ENCODE results near the gene TCFL5.

TCFL5 gene

DNA sequence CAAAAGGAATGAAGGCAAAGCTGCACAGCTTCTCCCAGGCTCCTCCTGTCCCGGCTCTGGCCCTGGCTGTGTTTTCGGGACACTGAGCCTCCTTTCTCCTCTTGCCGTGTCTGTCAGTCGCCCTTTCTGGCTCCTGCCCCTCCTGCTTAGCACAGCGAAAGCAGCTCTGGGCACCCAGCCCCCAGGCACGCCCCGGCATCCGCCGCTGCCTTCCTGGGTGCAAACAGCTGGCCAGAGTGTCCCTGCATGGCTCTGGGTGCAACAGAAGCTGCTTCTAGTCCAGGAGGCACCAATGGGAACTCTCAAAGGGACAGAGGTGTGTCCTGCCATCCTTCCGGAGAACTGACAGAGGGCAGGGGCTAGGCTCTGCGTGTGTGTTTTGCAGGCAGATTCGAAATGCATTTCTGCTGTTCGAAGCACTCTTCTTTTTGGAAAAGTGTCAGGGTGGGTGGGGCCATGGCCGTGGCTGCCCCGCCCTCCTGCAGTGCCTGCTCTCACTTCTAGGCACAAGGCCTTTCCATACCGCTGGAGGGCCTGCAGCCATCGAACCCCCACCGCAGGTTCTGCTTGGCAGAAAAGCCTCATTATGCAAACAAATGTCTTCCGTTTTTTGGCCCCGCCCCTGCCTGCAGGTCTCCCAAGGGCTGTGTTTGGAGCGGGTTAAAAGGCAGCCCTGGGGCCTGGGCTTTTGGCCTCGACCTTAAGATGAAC is 29.3 kb downstream of the TCFL5 start:
- DNase-seq, result peak; percentile 17

DNA sequence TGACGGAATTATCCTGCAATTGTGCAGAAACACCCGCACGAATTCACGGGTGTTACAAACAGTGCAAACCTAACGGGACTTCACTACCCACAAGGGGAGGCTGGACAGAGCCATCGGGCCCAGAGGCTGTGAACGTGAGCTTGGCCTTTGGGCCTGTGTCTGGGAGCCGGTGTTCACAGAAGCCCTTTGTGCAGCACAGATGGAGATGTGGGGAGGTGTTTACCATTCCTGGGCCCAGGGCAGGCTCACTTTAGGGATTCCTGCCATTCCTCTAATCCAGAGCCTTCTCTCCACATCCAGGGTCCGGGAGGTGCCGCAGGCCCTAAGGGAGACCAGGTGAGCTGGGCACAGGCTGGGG is 29.8 kb downstream of the TCFL5 start:
- DNase-seq, result no peak

DNA sequence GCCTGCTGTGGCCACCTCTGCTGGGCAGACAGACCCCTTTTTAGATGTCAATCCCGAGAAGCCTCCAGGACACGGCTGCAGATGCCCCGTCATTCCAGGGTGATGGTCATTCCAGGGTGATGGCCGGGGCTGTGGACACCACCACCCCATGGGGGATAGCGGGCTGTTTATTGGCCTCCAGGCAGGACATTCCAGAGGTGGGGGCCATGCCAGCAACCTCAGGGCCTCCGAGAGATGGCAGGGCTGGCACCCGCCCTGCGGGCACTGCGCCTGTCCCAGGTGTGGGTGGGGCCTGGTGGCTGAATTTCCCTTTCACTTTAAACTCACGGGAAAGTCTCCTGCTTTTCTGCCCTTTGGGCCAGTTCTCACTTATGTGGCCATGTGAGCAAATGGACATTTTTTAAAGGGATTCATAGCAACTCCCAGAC is 30.2 kb downstream of the TCFL5 start:
- DNase-seq, result no peak

DNA sequence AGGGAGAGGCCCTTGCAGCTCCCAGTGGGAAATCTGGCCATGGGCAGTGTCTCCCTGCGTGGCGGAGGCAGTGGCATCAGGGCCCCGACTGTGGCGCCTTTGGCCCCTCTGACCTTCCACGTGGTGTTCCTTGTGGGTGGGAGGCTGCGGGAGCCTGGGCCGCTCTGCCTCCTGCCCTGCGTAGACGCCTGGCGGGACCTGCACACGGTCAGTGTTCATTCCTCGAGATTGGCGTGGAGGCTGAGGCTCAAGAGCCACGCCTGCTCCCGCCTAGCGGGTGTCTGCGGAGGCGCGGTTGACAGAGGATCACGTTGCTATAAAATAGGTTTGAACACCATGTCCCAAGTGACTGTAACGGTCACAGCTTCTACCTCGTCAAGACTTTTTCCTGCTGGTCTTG is 30.8 kb downstream of the TCFL5 start:
- no peak for DNase-seq

DNA sequence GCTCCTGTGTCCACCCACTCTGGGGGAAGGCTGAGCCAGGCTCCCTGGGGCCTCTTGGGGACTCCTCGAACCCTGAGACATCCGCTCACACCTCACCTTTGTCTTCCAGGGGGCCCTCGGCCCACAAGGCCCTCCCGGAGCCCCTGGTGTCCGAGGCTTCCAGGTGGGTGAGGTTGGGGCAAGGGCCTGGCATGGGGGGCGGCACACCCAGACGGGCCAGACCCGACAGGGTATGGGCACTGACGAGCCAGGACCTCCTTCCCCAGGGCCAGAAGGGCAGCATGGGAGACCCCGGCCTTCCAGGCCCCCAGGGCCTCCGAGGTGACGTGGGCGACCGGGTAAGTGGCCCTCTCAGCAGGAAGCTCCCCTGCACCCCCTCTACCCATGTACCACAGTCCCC is 31.4 kb downstream of the TCFL5 start:
- DNase-seq, result no peak

DNA sequence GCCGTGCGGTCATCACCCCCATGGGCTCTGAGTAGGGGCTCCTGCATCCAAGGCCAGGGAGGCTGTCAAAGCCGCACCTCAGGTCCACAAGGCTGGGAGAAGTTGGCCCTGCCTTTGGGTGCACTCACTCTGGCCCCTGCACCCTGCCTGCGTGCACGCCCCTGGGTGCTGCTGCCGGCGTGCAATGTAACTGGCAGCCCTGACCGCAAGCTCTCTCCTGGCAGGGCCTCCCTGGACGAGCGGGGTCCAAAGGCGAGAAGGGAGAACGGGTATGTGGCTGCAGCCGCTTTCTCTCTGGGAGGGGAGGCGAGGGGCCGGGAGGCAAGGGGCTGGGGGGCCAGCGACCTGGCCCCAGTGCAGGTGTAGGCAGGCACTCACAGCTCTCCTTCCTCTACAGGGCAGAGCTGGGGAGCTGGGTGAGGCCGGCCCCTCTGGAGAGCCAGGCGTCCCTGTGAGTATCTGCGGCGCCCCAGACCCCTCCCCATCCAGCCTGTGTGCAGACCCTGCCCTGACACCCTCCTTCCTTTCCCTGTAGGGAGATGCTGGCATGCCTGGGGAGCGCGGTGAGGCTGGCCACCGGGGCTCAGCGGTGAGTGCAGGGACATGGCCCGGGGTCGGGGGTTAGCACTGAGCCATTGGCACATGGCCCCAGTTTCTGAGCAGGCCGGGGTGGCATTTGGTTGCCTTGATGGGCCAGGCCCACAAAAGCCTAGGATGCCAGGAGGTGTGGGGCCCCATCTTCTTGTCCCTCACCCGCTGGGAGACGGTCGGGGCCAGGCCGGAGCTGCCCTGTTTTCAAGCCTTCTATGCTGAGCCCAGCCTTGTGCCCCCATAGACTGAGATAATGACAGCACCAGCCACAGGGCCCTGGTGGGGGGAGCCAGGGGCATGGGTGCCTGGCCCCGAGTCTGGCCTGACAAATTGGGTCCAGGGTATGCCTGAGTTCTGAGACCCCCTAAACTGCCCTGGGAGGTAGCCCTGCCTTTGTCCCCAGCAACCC is 32.1 kb downstream of the TCFL5 start:
- no peak for DNase-seq

DNA sequence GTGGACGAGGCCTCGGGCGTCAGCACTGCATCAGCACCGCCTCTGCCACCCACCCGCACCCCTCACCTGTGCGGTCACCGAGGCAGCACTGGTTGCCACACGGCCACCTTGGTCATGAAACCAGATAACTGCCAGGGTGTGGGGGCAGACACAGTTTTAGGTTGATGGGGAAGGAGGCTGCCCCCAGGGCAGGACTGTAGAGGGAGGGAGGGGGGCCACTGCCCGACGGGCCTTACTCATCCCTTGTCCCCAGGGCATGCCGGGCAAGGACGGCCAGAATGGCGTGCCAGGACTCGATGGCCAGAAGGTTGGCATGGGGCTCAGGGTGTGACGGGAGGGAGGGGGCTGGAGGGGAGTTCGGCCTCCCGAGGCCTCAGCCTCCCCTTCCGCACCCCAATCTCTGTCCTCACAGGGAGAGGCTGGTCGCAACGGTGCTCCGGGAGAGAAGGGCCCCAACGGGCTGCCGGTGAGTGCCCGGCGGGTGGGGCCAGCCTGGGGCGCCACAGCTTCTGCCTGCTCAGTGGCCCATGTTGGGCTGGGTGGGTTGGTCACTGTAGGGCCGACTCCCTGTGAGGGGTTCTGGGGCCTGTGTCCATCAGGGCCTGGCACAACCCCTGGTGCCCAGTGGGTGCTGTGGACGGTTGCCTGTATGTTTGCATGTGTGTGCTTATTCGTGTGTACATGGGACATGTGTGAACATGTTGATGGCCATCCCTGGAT is 33.0 kb downstream of the TCFL5 start:
- no peak for DNase-seq

DNA sequence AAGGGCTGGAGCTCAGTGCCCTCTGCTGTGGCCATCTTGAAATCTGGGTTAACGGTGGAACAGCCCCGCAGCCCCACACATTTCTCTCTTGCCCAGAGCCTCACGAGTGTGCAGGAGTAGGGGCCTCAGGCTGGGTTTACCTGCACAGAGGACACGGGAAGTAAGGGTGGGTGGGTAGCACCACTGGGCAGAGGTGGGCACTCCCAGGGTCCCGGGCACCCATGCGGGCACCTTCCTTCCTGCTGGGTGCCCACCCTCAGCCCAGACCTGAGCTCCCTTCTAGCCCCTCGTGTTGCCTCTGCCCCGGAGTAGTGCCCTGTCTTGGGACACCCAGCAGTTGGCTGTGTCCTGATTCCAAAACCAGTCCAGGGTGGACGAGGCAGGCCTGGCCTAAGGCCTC is 33.6 kb downstream of the TCFL5 start:
- no peak for DNase-seq

DNA sequence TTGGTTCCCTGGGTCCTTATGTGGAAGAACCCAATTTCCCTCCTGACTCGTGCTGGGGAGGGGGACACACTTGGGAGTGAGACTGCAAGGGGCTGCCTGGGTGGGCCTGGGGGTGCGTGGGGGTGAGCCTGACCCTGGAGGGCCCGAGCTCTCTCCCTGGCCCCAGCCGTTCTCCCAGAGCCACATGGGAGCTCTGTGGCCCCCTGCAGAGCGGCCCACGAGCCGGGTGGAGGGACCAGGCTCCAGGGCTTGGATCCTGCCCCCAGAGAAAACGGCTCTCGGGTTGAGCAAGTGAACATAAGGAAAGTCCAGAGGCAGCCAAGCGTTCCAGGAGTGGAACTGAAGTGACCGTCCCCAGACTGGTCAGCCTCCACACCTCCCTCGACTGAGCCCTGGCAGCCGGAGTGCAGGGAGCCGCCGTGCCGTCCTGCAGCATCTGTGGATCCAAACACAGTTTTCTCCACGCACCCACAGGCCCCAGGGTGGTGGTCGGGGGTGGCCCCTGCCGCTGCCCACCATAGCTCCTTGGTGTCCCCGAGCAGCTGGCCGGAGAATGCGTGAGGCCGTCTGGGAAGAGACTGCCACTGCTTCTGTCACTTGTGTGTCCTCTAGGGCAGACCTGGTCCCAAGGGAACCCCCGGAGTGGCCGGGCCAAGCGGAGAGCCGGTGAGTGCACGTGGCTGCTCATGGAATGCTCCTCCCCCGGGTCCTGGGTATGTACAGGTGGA is 34.1 kb downstream of the TCFL5 start:
- DNase-seq, result no peak

DNA sequence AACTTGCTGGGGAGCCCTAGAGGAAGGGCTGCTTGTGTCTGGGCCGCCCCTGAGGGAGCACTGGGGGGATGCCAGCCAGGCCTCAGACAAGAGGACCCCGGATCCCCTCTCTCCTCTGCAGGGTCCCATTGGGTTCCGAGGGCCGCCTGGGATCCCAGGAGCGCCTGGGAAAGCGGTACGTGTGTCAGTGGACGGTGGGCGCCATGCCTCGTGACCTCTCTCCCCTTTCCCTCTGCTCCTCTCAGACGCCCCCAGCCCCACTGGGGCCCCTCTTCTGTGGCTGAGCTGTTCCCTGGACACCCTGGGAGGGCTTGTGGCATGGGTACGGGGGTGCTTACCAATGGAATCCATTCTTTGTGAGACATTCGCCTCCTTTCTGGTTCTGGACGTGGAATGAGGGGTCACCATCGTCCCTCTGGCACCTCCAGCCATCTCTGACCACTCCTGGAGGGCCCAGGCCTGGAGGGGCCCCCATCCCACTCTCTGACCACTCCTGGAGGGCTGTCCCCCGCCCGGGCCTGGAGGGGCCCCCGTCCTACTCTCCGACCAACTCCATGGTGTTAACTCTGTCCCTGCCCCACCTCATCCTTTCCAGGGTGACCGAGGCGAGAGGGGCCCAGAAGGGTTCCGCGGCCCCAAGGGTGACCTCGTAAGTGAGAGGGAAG is 34.8 kb downstream of the TCFL5 start:
- DNase-seq, result no peak

DNA sequence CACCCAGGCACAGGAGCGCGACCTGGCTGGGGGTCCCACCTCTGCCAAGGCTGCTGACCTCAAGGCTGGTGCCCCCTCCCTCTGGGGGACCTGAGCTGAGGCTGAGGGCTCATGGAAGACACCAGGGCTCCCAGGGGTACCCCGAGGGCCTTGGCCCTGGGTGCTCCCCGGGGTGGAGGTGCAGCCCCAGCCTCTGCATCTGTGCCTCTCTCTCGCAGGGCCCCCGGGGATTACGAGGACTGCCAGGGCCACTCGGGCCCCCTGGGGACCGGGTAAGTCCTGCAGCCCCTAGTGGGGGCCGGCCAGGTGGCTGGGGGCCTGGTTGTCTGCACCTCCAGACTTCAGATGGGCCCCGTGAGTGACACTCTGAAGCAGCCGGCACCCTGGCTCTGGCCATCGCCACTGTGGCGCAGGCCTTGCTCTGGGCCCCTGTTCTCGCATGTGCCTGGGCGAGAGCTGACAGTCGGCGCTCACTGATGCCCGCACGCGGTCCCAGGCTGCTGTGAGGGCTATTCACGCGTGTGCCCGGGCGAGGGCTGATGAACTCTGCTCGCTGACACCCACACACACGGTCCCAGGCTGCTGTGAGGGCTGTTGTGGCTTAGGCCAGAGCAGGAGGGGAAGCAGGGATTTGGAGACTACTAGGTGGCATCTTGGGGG is 35.5 kb downstream of the TCFL5 start:
- DNase-seq, result no peak

DNA sequence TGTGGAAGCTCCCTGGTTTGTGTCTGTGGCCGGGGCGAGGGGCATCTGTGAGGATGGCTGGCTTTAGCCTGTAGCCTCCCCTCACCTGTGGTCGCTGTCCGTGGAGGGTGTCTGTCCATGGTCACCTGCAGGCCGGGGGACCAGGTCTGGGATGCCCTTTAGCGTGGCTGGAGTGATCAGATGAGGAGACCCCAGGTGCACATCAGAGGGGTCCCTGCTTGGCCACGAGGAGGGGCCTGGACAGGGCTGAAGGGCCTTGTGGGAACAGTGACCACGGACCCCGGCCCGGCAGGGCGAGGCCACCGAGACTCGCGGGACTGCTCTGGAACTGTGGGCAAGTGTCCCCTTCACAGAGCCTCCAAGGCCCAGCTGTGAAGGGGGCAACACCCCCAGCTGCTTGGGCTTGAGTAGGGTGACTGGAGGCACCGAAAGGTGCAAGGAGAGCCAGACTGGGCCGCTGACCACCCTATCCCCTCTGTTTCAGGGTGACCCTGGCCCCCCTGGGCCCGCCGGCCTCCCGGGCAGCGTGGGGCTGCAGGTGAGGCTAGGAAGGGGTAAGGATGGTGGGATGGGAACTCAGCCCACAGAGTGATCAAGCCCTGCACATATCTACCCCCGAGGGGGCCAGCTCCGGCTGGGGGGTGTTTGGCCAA is 36.2 kb downstream of the TCFL5 start:
- no peak for DNase-seq

DNA sequence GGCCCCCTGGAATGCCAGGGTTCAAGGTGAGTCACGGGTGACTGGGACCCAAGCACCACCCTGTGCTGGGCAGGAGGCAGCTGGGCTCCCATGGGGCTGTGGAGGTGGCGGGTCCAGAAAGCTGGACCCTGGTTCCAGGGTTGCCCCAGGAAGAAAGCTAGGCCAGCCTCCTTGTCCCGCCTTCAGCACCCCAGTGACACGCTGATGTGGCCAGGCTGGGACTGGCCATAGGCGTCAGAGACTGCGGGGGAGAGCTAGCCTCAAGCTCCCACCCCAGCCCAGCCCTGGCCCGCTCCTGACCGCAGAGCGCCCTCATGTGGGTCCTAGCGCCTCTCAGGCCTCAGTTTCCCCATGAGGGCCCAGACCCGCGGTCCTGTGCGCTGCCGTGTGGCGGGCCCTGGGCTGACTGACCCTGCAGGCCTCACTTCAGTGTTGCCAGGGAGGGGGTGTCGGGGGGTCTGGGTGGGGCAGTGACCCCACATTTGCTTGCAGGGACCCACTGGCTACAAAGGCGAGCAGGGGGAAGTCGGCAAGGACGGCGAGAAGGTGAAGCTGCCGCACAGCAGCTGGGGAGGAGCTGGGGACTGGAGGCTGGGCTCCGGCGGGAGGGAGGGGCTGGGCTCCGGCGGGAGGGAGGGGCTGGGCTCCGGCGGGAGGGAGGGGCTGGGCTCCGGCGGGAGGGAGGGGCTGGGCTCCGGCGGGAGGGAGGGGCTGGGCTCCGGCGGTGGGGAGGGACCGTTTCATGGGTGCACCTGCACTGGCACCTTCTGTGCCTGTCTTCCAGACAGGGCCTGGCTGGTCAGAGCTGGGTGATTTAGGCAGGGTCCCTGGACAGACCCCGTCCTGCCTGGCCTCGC is 36.9 kb downstream of the TCFL5 start:
- peak; percentile 36 for DNase-seq

DNA sequence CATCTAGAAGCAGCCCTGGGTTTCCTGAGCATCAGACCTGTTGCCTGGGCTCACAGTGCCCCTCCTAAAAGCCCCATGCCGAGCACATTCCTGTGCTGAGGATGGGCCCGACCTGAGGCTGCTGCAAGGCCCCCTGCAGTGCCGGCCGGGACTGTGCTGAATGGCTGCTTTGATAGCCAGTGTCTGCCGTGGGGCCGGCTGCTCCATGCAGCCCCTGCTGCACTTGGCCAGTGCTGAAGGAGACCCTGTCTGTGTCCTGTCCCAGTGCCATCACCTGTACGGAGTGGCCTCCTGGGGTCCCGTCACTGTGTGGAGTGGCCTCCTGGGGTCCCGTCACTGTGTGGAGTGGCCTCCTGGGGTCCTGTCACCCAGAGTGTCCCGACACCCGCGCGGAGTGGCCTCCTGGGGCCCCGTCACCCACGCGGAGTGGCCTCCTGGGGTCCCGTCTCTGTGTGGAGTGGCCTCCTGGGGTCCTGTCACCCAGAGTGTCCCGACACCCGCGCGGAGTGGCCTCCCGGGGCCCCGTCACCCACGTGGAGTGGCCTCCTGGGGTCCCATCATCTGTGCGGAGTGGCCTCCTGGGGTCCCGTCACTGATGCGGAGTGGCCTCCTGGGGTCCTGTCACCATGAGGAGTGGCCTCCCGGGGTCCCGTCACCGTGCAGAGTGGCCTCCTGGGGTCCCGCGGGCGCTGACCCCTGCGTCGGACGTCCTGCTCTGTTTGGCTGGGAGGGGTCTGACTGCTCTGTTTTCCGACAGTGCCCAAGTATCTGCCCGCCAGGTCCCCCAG is 37.7 kb downstream of the TCFL5 start:
- no peak for DNase-seq

DNA sequence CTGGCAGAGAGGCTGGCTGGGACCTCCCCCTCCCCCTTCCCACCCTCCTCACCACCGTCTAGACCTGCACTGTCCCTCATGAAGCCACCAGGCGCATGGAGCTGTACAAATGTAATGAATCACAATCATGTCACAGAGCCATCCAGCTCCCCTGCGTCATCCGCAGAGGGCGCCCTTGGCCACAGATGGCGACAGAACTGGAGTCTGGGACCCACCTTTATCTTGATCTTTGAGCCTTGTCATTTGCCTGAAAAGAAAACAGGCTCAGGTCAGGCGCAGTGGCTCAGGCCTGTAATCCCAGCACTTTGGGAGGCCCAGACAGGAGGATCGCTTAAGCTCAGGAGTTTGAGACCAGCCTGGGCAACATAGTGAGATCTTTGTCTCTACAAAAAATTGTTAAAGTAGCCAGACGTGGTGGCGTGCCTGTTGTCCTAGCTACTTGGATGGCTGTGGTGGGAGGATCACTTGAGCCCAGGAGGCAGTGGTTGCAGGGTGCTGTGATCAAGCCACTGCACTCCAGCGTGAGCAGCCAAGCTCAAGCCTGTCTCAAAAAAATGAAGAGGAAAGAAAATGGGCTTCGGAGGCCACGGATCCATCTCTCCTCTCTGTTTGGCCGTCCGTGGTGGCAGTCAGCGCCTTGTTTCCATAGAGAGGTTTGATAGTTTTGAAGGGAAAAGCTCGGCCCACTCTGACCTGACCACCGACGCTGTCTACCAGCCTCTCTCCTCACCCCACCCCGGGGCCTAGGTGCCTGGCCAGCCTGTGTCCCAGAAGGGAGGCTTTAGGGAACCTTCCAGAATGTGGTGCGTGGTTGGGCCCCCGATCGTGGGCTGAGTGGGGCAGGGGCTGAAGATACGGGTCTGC is 38.6 kb downstream of the TCFL5 start:
- DNase-seq, result peak; percentile 55

DNA sequence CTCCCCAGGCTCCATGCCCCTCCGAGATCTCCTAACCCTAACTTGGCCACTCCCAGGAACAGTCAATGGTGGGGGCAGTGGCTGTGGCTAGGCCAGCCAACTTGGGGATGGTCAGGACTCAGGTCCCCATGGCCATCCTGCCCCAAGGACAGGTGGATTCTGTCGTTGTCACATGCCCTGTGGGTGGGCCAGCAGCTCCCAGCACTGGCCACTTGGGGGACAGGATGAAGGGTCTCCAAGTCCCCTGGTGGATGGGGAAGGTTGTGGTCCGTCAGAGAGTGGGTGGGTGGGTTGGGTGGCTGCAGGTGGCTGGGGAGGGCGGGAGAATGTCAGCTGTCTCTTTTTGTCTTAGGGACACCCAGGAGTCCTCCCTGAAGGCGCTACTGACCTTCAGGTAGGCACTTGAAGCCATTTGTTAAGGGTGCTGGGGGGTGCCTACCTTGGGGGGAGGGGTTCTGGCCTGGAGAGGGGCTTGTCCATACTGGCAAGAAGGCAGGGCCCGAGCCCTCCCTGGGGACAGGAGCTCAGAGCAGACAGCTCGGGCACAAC is 39.3 kb downstream of the TCFL5 start:
- no peak for DNase-seq

DNA sequence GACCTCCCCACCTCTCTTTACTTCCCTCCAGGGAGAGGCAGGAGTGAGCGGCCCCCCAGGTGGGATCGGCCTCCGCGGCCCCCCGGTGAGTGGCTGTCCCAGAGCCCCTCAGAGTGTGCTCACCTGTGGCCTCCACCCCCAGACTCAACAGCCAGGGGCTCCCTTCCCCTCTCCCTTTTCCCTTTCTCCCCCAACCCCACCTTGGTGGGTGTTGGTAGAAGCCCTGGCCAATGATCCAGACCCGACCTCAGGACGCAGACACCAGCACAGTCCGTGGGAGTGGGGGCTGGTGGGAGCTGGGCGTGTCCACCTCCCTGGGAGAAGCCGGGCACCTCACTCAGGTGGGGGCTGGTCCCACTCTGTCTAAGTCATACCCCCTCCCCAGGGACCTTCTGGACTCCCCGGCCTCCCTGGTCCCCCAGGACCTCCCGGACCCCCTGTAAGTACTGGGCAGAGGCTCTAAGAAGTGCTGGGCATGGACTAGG is 39.9 kb downstream of the TCFL5 start:
- no peak for DNase-seq
